GM18526 (cell line): ENCODE results near the gene CHST8.

Experiments used
- POLR2A ChIP-seq: IDR thresholded peaks from 3 replicates; pipeline ENCODE4 v1.6.1; 2011; ENCODE audit not compliant: insufficient read length; ENCODE audit errors: extremely low read depth

The CHST8 gene, protein sequence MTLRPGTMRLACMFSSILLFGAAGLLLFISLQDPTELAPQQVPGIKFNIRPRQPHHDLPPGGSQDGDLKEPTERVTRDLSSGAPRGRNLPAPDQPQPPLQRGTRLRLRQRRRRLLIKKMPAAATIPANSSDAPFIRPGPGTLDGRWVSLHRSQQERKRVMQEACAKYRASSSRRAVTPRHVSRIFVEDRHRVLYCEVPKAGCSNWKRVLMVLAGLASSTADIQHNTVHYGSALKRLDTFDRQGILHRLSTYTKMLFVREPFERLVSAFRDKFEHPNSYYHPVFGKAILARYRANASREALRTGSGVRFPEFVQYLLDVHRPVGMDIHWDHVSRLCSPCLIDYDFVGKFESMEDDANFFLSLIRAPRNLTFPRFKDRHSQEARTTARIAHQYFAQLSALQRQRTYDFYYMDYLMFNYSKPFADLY

DNA sequence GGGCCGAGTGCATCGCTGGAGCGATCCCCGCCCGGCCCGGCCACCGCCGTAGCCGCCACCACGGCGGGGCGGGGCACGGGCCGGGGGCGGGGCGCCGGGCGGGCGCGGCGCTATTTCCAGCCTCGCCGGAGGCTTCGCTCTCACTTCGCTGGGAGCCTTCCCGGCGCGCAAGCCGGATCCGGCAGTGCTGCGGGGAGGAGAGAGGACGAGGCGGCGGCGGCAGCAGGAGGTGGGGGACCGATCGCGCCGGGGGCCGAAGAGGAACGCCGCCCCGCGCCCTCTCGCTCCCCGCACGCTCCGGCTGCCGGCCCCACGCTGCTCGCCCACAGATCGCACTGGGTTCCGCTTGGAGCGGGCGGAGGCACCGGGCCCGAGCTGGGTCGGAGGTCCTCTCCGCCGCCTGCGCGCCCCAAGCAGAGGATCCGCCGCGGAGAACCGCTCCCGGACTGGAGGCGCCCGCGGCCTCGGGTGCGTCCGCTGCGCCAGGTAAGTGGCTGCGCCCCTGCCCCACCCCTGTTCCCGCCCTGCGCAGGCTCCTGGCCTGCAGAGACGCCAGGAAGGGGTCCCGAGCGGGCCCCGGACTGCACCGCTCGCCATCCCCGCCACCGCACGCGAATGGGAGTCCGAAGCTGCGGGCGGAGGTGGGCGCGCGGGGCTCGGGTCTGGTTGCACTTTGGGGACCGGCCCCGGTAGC, at the start of gene CHST8:
Gene CHST8, plus strand, starts transcription at position 143 of the 694 bp plus-strand sequence. CDS start 67,309 bp downstream, outside the sequence.
- TF ChIP-seq POLR2A = no peak

DNA sequence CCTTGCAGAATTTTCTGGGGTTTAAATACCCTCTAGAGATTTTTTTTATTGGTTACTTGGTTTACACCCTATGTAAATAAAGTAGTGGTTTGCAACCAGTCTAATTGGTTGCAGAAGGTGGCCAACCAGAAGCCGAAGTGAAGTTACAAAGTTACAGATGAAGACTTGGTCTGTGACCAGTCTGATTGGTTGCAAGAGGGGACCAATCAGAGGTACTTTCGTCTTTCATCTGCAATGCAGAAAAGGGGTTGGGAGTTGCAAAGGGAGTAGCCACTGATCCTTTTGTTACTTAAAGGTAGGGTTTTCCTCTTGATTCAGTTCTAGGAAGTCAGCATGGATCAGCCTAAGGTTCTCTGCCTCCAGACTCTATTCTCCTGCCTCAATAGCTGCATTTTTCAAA, 48.8 kb upstream of the CHST8 start:
- no peak for TF ChIP-seq POLR2A

DNA sequence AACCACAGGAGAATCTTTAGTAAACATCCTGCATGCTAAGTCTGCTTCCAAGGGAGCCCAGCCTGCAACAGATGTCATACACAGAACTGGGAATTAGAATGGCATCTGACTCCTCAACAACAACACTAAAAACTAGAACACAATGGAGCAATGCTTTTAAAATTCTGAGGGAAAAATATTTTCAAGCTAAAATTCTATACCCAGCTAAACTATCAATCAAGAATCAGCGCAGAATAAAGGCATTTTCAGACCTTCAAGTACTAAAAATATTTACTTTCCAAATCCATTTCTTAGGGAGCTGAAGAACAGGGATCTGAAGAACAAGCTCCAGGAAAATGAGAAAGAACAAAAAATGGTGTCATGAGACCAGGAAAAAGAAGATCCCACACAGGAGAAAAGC, 46.9 kb upstream of the CHST8 start:
- TF ChIP-seq POLR2A = no peak

DNA sequence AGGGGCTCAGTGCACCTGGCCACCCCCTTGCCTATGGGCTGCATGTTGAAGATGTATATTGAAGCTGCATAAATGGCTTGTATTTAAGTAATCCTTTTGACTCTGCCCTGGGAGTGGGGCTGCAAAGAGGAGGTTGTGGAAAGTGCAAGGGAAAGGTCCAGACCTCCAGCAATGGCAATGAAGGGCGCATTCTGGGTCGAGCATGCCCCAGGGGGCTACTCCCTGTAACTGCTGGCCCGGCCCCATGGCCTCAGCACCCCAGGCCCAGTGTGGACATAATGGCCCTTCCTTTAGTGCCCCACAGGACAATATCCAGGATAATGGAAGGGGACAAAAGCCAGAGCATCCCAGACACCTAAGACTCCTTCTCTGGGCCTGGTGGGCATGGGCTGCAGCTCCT, 43.1 kb upstream of the CHST8 start:
- no peak for TF ChIP-seq POLR2A

DNA sequence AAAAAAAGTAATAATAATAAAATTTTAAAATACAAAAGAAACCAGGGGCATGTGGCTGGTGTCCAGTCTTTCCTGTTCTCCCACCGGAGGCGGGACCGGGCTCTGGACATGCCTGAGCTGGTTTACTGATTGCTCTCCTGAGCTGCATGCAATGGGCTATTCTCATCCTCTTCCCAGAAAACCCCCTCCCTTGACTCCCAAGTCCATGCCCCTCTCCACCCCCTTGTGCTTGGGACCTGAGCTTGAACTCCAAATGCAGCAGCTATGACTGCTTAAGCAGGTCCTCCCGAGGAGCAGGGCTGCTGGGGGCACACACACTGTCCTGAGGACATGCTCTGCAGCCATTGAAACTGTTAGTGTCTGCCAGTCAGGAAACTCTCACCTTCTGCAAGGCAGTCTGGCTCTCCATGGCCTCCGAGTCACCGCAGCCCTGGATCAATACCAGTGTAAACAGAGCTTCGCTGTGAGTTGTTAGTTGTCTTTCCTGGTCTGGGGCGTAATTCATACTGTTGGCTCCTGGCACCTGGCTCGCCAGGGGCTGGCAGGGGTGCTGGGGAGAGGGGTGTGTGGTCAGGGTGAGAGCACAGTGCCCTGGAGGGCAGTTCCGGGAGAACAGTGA, 41.6 kb upstream of the CHST8 start:
- TF ChIP-seq POLR2A = no peak

DNA sequence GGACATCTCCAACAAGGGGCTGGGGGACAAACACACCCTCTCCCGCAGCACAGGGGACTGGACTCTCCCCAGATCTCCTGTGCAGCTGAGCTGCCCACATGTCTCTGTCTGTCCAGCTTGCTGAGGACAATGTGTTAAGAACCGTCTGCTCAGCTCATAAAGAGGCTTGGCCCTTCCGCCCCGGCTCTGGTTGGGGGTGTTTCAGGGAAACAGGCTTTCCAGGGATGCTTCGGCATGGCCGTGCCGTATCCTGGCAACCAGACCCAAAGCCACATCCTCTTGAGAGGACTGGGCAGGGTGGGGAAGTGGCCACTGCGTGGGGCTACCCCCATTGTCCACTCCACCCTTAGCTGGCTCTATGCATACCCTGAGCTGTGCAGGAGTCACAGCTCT, 41.1 kb upstream of the CHST8 start:
- no peak for TF ChIP-seq POLR2A

DNA sequence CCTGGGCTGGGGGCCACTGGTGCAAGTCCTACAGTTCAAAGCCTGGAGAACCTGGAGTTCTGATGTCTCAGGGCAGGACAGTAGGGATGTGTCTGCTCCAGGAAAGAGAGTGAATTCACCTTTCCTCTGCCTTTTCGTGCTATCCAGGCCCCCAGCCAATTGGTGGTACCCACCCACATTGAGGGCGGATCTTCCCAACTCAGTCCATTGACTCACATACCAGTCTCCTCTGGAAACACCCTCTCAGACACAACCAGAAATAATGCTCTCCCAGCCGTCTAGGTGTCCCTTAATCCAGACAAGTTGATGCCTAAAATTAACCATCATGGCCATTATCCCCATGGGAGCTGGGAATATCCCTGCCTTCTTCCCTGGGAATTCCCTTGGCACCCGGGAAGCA, 38.8 kb upstream of the CHST8 start:
- TF ChIP-seq POLR2A = no peak

DNA sequence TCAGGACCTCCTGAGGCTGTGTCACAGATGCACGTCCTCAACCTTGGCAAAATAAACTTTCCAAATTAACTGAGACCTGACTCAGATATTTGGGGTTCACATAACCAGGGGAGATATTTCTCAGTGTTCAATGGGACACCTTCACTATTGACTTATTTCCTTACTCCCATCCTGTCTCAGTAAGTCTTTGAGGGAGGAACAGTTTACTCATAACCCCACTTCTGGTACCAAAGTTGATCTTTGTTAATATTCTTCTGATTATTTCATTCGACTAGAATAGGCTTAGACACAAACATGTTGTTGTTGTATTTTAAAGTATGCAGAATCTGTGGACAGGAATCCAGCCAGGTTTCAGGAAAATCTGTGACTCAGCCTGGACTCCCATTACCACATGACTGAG, 34.6 kb upstream of the CHST8 start:
- no peak for TF ChIP-seq POLR2A

DNA sequence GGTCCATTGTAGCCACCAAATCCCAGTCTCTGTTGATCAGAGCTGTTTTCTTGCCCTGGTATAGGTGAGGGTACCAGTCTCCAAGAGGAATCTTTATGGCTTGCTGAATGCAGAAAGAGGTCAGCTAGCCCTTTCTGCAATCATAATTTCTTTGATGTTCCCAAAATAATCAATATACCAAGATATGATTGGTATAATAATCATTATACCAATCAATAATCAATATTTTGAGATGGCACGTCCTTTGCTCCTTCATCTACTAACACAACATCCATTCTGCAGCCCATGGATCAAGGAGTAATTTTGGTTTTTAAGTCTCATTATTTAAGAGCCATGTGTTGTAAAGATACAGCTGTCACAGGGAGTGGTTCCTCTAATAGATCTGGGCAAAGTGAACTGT, 31.5 kb upstream of the CHST8 start:
- no peak for TF ChIP-seq POLR2A

DNA sequence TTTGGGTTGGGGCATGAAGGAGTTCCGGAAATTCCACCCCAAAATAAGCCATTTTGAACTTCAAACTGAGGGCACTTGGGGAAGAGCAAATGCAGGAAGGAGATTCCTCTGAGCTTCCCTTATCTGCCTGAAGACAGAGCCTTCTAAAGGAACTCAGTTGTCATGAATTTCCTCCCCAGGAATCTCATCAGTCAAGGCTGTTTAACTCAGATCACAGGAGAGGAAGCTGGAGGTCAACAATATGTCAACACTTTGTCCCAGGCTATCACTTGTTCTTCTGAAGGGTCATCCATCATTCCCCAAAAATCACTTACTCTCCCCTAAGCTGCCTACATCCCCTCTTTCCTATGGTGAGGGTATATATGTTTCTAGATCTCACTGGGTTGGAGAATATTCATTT, 26.0 kb upstream of the CHST8 start:
- TF ChIP-seq POLR2A = no peak

DNA sequence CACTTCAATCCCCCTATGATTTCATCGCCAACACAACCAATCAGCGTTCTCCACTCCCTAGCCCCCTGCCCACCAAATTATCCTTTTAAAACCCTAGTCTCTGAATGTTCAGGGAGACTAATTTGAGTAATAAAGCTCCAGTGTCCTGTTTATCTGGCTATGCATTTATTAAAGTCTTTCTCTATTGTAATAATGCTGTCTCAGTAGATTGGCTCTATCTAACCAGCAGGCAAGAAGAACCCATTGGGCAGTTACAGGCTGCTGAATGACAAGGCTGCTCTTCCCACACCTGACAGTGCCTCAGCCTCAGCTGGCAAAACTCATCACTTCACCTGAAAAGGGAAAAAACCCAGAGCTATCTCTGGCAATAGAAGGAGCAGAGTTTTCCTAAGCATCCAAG, 20.2 kb upstream of the CHST8 start:
- TF ChIP-seq POLR2A = no peak

DNA sequence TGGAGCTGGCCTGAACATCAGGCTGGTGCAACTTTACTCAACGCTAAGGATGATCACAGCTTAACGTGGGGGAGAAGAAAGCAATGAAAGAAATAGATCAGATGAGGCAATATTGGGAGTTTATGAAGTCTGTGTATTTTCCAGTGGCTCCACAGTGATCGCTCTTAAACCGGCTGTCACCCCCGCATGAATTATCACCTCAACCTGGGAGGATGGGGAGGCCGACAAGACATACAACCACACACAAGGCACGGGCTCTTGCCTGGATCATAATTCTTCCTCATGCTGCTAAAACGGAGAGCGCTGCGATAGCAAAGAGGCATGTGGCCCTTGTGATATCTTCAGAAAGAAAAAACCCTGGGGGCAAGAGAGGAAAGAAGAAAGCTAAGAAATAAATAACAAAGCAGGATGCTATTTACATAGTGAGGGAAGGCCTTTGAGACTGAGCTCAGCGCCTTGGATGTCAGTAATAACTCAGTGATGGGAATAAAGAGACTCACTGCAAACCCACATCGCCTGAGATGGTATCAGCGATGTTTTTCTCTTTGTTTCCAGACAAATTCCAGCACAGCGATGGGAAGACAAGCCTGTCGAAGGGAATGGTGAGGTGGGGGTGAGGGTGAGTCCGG, 19.1 kb upstream of the CHST8 start:
- TF ChIP-seq POLR2A = no peak

DNA sequence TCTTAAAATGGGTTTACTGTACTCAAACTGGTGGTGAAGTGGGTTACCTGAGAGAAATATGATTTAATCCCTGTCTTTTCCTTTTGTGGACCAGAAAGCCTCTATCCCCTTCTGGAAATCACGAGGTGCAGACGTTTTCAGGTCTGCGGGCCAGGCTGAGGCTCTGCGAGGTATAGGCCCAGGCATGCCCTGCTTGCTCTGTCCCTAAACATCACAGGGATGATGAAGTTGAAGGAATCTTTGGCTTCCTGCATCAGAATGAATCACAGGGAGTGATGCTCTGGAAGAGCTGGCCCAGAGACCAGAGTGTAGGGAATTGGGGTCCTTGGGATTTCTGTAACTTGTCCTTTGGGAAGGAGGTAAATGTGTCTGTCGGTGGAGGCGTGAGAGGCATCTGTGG, 18.4 kb upstream of the CHST8 start:
- TF ChIP-seq POLR2A = no peak

DNA sequence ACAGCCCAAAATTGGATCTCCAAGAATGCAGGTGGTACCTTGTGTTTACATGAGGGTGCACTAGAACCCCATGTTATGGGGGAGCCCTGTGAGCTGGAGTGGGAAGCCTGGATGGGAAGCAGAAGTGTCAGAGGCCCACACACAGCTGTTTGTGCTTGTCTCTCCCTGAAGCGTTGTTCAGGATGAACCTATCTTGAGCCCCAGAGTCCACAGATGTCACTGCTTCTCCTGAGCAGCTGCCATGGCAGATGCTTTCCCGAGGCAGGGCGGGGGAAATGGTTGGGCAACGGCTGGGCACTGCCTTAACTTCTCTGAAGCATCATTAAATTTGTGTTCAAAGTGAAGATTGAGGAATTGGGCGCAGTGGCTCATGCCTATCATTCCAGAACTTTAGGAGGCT, 17.1 kb upstream of the CHST8 start:
- no peak for TF ChIP-seq POLR2A

DNA sequence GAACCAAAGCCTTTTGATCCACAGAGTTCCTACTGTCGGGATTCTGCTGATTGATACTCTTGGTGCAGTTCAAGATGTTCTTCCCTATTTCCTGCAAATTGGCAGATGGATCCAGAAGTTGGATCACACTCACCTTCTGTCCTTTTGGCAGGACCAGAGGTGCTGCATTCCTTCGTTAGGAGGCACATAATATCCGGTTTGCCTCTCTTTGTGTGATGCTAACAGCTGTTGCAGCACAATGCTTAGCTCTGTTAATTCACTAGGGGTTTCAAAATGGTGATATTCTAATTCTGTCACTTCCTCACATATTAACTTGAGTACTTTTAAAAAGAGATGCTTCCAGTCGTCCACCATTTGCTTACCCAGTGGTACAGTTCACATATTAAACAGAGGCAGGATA, 15.2 kb upstream of the CHST8 start:
- TF ChIP-seq POLR2A = no peak

DNA sequence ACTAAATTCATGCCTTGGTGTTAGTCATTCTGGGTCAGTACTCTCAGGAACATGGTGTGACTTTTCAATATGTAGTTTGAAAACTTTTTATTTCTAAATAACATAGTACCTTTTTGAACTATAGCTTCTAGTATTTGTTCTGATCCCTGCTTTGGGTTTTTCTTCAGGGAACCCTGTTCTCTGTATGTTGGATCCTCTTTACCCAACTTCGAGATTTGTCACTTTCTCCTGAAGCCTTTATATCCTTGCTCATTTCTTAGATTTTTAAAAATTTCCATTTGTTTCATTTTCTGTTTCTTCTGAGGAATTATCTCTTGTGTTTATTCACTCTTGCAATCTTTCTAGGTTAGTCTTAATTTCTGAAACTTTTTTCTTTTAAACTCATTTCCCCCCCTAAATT, 12.4 kb upstream of the CHST8 start:
- TF ChIP-seq POLR2A = no peak
